ENCODE measurements around the gene TNFAIP8L1.

Gene TNFAIP8L1

DNA sequence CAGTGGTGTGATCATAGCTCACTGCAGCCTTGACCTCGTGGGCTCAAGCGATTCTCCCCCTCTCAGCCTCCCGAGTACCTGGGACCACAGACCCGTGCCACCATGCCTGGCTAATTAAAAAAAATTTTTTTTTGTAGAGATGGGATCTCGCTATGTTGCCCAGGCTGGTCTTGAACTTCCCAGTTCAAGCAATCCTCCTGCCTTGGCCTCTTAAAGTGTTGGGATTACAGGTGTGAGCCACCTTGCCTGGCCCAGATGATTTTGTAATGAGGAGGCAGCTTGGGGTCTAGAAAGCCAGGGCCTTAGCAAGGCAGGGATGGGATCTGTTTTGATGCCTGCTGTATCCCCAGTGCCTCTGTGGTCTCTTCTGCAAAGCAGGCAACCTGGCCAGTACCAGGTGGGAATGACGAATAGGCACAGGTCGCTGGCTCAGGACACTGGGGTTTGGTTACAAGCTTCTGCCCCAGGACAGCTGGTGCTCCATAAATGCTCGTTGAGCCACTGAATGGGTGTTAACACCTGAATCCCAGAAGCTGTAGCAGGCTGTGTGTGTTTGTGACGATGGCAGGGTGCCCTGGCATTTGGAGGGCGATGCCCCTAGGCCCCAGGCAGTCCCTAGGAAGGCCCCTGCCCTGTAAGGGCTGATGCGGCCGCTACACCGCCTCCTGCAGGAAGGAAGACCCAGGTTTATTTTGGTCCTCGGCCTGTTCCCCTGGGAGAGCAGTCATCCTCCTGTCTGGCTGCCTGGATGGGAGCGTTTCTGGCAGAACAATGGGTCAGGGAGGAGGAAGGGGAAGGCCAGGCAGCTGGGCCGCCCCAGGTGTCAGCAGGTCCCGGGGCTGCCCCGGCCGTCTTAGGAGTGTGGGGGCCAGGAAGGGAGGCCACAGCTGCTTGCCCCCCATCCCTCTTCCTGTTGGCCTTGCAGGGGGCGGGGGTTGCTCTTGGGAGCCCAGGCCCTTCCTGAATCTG is 8.6 kb downstream of the TNFAIP8L1 start:
- DNase-seq (ENCODE audit: extremely low read depth, low read depth), result no peak
- TF ChIP-seq, protein P1, sequence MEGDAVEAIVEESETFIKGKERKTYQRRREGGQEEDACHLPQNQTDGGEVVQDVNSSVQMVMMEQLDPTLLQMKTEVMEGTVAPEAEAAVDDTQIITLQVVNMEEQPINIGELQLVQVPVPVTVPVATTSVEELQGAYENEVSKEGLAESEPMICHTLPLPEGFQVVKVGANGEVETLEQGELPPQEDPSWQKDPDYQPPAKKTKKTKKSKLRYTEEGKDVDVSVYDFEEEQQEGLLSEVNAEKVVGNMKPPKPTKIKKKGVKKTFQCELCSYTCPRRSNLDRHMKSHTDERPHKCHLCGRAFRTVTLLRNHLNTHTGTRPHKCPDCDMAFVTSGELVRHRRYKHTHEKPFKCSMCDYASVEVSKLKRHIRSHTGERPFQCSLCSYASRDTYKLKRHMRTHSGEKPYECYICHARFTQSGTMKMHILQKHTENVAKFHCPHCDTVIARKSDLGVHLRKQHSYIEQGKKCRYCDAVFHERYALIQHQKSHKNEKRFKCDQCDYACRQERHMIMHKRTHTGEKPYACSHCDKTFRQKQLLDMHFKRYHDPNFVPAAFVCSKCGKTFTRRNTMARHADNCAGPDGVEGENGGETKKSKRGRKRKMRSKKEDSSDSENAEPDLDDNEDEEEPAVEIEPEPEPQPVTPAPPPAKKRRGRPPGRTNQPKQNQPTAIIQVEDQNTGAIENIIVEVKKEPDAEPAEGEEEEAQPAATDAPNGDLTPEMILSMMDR (IDR thresholded peaks at IDR 0.05; ENCODE audit: low read depth, low read length, missing control alignments), result no peak
- no peak overlapping the region for H3K4me3 ChIP-seq (replicated peaks; ENCODE audit: low read depth, low read length)

DNA sequence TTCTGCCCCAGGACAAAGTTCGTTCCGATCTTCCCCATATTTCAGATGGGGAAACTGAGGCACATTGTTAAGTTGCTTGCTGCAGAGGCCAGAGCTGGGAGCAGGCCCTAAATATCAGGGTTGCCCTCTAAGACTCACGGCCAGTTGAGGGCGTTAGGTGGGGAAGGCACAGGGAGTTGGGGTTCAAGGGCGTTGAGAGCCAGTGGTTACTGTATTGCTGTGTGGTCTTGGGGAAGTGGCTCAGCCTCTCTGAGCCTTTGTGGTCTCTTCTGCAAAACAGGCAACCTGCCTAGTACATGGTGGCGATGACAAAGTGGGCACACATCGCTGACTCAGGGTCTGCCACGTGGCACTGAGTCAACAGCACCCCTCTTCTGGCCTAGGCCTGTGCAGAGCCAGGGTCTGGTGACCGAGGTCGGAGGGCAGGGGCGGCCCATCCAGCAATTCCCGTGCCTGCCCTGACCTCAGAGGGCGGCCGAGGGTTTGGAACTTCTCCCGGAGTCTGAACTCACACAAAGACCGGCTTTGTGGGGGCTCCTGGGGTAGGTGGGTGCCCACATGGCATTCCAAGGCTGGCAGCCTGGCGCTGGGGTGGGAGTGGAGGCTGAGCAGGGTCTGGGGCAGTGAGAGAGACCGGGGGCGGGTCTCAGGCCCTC is 10.2 kb downstream of the TNFAIP8L1 start:
- no peak for DNase-seq (ENCODE audit: extremely low read depth, low read depth)
- H3K4me3 ChIP-seq (replicated peaks; ENCODE audit: low read depth, low read length), result no peak overlapping the region
- TF ChIP-seq, protein P1 (IDR thresholded peaks at IDR 0.05; ENCODE audit: low read depth, low read length, missing control alignments), result no peak

DNA sequence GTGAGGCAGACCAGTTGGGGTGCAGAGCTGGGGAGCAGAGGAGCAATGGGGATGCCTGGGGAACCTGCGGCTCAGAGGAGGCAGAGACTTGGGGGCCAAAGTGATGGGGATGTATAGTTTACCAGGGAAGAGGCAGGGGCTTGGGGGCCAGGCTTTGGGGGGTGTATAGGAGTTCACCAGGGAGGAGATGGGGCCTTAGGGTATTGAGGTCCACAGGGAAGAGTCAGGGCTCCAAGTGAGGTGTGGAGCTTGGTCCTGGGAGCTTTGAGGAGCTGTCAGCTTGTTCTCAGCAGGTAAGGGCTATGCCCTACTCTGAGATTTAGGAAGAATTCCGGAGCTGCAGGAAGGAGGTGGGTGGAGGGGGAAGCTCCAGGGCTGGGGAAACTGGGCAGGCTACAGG is 10.8 kb downstream of the TNFAIP8L1 start:
- DNase-seq (ENCODE audit: extremely low read depth, low read depth), result no peak
- TF ChIP-seq, protein P1 (IDR thresholded peaks at IDR 0.05; ENCODE audit: low read depth, low read length, missing control alignments), result no peak
- no peak overlapping the region for H3K4me3 ChIP-seq (replicated peaks; ENCODE audit: low read depth, low read length)

DNA sequence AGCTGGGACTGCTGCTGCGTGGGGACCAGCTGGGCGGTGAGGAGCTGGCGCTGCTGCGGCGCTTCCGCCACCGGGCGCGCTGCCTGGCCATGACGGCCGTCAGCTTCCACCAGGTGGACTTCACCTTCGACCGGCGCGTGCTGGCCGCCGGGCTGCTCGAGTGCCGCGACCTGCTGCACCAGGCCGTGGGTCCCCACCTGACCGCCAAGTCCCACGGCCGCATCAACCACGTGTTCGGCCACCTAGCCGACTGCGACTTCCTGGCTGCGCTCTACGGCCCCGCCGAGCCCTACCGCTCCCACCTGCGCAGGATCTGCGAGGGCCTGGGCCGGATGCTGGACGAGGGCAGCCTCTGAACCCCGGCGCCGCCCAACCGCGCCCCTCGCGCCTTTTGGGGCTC is 12.8 kb downstream of the TNFAIP8L1 start:
- TF ChIP-seq, protein P1 (IDR thresholded peaks at IDR 0.05; ENCODE audit: low read depth, low read length, missing control alignments), result no peak
- no peak overlapping the region for H3K4me3 ChIP-seq (replicated peaks; ENCODE audit: low read depth, low read length)
- DNase-seq (ENCODE audit: extremely low read depth, low read depth), result no peak

DNA sequence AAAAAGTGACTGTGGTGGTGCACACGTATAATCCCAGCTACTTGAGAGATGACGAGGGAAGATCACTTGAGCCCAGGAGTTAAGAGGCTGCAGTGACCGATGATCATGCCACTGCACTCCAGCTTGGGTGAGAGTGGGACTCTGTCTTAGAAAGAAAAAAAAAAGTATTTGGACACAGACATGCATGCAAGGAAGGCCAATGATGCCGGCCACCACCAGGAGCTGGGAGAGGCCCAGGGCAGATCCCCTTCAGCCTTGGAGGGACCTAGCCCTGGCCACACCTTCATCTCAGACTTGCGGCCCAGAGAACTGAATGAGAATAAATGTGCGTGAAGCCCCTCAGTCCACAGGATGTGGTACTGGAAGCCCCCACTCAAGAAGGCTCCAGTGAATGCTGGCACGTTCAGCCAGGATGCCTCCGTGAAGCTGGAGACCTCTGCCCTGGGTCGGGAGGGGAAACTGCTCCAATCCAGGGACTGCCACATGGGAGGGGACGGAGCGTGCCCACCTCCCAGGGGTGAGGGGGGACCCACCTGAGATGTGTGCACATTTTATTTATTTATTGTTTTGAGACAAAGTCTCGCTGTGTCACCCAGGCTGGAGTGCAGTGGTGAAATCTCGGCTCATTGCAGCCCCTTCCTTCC is 14.6 kb downstream of the TNFAIP8L1 start:
- no peak for DNase-seq (ENCODE audit: extremely low read depth, low read depth)
- TF ChIP-seq, protein P1 (IDR thresholded peaks at IDR 0.05; ENCODE audit: low read depth, low read length, missing control alignments), result no peak
- H3K4me3 ChIP-seq (replicated peaks; ENCODE audit: low read depth, low read length), result no peak overlapping the region

DNA sequence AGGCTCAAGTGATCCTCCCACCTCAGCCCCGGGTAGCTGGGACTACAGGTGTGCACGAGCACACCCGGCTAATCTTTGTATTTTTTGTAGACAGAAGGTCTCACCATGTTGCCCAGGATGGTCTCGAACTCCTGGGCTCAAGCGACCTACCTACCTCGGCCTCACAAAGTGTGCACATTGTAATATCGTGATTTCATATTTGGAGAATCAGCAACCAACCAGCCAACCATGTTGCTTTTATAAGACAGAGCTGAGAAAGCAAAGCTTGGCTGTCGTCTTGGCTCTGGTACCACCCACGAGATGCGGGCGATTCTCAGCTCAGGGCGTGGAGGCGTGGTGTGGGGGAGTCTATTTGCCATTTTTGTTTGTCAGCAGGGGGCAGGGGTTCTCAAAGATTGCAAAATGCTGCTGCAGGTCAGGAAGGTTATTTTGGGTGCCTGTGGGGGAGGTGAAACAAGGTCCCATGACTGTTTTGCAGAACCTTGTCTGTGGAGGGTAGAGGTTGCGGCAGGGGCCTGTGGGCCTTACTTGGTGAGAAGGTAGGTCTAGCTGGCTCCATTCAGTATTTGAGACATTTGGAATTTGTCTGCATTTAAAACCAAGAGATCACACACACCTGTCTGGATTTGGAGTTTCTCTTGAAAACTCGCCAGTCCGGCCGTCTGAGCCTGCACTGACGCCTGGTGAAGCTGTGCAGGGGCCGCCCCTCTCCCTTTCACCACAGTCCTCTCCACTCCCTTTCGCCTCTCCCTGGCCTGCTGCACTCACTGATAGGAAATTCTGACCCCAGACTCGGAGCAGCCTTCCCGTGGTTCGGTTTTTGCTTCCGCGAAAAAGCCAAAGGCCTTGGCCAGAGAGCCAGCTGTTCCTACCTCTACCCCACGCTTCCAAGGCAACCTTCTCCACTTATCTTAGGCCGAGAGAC is 15.4 kb downstream of the TNFAIP8L1 start:
- DNase-seq (ENCODE audit: extremely low read depth, low read depth), result no peak
- TF ChIP-seq, protein P1 (IDR thresholded peaks at IDR 0.05; ENCODE audit: low read depth, low read length, missing control alignments), result no peak
- H3K4me3 ChIP-seq (replicated peaks; ENCODE audit: low read depth, low read length), result no peak overlapping the region

Data from HFF-Myc (cell line).